ENCODE data around the gene ZNF215.
"Not testable (repeated sequence)": the region's sequence is repeated elsewhere in the genome, so short reads cannot be mapped to it uniquely, and the experiment has no call there.

ZNF215 gene

DNA sequence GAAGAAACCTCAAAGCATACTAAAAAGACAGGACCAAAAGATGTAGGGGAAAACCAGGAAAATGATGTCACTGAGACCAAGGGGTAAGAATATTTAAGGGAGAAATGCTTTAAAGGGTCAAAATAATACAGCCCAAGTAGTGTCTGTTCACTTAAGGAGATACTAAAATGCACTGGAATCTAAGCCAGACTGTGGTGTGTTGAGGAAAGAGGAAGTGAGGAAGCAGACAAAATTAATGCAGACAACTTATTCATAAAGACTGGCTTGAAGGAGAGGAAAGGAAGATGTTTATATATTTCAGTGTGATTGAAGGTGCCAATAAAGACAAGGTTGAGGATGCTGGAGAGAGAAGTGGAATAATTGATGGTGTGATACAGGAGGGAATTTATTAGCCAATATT is 15.7 kb downstream of the ZNF215 start:
- DNase-seq (ENCODE audit: low read depth) = no peak

DNA sequence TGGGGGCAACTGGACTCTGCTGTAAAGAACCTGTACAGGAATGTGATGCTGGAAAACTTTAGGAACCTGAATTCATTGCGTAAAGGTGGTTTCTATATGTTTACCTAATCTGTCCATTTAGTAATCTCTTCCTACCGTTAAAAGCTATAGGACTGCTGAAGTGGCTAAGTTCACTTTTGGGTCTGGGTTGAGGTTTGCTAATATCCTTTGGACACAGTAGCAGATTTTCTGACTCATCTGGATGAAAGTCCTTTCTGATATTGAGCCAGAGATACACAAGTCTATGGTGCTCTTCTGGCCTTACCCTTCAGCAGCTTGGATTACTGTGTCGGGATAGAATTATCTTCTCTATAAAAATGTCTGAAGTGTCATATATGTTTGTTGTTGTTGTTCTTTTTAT is 16.9 kb downstream of the ZNF215 start:
- DNase-seq (ENCODE audit: low read depth) = no peak

DNA sequence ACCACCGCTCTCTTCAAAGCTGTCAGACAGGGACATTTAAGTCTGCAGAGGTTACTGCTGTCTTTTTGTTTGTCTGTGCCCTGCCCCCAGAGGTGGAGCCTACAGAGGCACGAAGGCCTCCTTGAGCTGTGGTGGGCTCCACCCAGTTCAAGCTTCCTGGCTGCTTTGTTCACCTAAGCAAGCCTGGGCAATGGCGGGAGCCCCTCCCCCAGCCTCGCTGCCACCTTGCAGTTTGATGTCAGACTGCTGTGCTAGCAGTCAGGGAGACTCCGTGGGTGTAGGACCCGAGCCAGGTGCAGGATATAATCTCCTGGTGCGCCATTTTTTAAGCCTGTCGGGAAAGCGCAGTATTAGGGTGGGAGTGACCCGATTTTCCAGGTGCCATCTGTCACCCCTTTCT is 28.0 kb downstream of the ZNF215 start:
- DNase-seq (ENCODE audit: low read depth) = not testable (repeated sequence)

DNA sequence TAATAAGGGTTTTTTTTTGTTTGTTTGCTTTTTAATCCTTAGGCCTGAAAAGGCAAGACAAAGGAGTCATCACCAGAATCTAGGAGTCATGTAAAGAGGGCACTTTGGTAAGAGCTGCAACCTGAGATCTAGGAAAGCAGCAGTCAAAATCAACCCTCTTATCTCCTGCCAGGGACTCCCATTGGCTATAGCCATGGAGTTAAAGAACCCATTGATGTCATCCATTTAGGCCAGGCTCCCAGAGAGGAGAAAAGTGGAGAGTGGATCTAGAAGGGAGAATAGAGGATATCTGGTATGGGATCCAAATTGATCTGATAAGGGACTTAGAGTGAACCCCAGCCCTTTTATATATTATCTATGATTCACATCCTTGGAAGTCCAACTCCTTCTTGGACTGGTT is 35.9 kb downstream of the ZNF215 start:
- DNase-seq (ENCODE audit: low read depth) = no peak

DNA sequence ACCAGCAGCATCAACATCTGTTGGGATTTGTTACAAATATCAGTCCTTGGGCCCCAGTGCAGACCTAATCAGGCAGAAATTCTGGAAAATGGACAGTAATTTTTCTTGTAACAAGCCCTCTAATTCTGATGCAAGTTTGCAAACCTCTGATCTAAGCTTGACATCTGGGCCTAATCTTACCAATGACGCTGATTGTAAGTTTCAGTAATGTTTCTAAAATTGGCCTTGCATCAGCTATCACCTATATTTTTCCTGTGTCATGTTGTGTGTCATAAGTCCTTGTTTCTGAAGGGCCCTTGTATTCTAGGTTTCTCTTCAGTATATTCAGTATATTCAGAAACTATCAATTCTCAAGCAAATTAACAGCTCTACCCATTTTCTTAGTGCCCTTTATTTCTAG is 36.4 kb downstream of the ZNF215 start:
- no peak for DNase-seq (ENCODE audit: low read depth)

DNA sequence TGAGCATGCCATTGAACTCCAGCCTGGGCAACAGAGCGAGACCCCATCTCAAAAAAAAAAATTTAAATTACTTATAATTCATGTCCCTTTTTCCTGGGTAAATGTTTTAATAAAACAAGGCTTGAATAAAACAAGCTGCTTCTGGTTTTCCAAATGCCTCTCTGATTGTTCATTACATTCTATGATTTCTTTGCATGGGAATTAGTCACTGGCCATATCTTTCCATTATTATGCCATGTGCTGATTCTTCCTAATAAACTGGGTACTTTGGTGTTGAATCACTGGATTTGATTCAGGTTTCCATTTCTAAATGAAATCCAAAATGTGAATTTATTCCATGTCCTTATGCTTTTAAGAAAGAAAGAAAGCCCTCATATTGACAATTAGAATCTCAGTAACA is 42.6 kb downstream of the ZNF215 start:
- DNase-seq (ENCODE audit: low read depth) = no peak

DNA sequence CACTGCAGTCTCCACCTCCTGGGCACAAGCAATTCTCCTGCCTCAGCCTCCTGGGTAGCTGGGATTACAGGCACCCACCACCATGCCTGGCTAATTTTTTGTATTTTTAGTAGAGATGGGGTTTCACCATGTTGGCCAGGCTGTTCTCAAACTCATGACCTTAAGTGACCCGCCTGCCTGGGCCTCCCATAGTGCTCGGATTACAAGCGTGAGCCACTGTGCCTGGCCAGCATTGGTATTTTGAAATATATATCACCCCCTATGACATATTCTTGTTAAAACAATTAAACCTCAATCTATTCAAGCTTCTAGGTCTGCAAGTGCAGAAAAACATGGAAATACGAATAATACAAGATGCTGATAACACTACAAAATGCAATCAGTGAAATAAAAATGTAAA is 43.6 kb downstream of the ZNF215 start:
- DNase-seq (ENCODE audit: low read depth) = not testable (repeated sequence)

DNA sequence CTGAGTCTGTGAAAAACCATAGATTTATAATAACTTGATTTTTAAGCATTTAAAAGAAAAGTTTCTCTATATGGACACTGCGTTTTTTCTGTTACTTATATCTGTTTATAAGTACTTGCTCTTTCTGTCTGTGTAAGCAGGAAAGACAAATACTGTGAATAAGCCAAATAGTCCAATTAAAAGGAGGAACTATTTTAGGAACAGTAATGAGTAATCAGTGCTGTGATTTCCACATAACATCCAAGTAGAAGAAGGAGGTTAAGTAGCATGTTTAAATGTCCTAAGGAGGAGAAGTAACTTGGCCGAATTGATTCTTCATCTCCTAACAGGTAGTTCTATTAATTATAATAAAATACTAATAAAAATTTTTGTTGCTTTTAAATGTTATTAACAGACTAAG is 53.1 kb downstream of the ZNF215 start:
- no peak for DNase-seq (ENCODE audit: low read depth)

DNA sequence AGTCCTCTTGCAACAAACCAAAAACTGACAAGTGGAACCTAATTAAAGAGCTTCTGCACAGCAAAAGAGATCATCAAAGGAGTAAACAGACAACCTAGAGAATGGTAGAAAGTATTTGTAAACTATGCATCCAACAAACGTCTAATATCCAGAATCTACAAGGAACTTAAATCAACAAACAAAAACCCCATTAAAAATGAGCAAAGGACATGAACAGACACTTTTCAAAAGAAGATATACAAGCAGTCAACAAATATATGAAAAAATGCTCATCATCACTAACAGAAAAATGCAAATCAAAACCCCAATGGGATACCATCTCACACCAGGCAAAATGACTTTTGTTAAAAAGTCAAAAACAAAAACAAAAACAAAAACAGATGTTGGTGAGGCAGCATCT is 60.3 kb downstream of the ZNF215 start:
- DNase-seq (ENCODE audit: low read depth) = no peak

DNA sequence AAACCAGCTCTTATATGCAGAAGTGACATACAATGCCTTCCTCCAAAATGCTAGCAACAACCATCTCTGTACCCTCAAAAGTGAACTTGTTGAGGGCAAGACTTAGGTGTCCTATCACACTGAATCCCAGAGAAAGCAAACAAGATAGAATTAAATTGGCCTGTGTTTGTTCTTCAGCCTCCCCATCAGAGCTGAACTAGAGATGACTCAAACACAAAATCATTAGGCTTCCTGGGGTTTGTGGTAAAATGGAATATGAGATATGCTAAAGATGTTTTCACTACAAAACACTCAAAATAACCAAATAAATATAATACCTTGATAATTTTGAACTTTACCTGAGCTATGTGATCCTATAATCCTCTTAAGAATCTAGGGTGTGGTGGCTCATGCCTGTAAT is 62.3 kb downstream of the ZNF215 start:
- no peak for DNase-seq (ENCODE audit: low read depth)

DNA sequence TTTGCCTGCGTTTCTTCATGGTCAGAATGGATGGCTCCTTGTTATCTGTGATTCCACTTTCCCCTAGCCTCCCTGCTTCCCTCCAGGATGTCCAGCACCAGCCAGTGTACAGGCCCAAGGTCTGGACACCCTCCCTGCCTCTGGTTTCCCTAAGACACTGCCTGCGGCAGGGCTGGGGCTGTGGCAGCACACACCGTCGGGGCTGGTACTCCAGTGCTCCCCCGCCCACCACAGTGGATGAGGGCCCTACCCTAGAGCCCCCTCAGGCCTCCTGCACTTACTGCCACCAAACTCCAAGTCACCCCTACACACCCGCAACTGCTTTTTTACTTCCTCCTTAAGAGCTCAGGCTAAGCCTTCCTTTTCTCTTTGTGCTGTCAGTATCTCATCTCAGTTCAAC is 65.0 kb downstream of the ZNF215 start:
- DNase-seq (ENCODE audit: low read depth) = no peak

DNA sequence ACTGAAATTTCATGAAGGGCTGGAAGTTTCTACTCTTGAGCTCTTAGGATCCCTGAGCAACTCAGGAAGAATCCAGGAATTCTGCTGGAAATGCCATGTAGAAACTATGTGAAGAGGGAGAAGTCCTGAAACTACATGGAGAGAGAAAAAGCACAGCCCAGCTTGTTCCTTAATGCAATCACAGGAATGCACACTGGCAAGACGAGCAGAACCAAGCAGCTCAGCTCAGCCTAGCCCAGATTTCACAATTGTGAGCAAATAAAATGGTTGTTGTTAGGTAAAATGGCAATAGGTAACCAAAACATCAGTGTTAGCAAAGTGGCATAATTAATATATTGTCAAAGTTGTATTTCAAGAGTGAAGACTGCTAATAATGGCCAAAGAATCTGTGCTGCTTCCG is 65.8 kb downstream of the ZNF215 start:
- DNase-seq (ENCODE audit: low read depth) = no peak

DNA sequence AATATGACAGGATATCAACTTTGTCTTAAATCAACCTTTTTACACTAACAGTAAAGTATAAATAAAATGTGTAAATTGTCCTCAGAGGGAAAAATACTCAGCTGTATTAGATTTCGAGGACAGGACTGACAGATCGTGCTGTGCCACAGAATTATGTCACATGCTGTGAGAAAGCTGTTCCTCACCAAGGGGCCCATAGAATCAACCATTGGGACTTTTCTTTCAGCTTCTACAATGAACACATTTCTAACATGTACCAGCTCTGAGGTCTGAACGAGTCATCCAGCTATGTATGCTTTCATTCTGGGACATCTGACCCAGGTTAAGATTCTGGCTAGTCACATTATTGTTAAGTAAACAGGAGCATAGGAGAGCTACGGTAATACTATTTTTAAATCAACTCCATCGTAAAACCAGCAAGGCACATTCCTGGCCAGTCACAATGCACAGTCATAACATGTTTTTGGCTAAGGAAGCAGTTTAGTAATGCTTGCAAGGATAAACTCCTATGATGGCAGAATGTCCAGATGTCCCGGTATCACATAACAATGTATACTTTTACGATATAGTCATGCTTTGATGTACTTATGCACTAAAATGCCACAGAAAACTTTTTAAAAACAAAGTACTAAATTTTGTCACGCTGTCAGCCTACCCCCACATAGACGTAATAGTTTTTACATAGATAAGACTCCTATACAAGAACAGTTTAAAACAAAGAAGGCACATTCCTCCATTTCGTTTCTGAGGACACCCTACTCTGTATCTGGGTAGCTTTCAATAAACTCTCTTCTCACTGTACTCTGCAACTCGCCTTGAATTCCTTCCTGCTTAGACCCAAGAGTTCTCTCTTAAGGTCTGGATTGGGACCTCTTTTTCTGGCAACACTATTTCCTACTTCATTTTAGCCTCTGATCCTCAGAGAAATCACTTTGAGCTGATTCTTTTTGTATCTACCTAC is 66.5 kb downstream of the ZNF215 start:
- DNase-seq (ENCODE audit: low read depth) = no peak

DNA sequence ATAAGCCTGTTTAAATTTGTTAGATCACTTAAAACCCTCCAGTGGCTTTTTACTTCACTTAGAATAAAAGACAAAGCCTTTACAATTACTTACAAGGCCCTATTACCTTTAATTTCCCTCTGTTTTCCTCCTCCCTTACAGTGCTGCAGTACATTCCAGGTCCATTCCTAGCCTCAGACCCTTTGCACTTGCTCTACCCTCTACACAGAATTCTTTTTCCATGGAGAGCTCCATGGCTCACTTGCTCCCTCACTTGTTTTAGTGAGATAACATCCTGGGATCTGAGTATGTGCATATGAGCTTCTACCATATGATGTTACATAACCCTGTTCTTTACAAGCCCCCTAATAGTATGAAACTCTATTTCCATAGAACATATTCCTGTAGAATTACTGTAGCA is 69.5 kb downstream of the ZNF215 start:
- no peak for DNase-seq (ENCODE audit: low read depth)

DNA sequence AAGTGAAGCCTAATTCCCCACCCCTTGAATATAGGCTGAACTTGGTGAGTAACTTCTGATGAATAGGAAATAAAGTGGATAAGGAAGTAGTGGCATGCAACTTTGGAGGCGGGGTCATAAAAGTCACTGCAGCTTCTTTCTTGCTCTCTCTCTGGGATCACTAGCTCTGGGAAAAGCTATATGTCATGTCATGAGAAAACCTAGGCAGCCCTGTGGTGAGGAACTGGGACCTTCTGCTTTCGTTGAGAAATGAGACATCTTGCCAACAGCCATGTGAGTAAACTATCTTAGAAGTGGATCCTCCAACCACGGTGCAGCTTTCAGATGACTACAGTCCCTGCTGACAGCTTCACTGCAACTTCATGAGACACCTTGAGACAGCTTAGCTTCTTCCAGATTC is 78.3 kb downstream of the ZNF215 start:
- DNase-seq (ENCODE audit: low read depth) = no peak

Measured in CMK (cell line).